Measurements from ENCODE around the gene ARTN. TPM values are rescaled to one million over a fixed set of nuclear protein-coding genes. Genes with fewer than 3 reads are reported as not detected.
A peak's percentile ranks its signal among the peaks of the same experiment; 100 is the strongest.

ARTN gene
- total RNA-seq, 1 donor from 2014 or later = 8.7 TPM

- TF ChIP-seq, protein P1, sequence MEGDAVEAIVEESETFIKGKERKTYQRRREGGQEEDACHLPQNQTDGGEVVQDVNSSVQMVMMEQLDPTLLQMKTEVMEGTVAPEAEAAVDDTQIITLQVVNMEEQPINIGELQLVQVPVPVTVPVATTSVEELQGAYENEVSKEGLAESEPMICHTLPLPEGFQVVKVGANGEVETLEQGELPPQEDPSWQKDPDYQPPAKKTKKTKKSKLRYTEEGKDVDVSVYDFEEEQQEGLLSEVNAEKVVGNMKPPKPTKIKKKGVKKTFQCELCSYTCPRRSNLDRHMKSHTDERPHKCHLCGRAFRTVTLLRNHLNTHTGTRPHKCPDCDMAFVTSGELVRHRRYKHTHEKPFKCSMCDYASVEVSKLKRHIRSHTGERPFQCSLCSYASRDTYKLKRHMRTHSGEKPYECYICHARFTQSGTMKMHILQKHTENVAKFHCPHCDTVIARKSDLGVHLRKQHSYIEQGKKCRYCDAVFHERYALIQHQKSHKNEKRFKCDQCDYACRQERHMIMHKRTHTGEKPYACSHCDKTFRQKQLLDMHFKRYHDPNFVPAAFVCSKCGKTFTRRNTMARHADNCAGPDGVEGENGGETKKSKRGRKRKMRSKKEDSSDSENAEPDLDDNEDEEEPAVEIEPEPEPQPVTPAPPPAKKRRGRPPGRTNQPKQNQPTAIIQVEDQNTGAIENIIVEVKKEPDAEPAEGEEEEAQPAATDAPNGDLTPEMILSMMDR (IDR thresholded peaks at IDR 0.05; ENCODE audit: insufficient read depth, low read length, severe bottlenecking) = peak; percentile 98
- peak overlapping the region; percentile 58 for H3K4me3 ChIP-seq (ENCODE audit: low read depth, low read length)
- DNase-seq (ENCODE audit: low read depth) (peak; percentile 62), FAIRE-seq (no peak)
- peaks cover 4% of the 10 kb centered on the region for H3K36me3 ChIP-seq (ENCODE audit: control insufficient read depth, insufficient read depth, low read length)
- no peaks in the 10 kb centered on the region for H3K27me3 ChIP-seq (ENCODE audit: control insufficient read depth, insufficient read depth, low read length)
These were observed 742 bp downstream of the ARTN start for GRCh38 chr1:43934101-43934985.

DNA sequence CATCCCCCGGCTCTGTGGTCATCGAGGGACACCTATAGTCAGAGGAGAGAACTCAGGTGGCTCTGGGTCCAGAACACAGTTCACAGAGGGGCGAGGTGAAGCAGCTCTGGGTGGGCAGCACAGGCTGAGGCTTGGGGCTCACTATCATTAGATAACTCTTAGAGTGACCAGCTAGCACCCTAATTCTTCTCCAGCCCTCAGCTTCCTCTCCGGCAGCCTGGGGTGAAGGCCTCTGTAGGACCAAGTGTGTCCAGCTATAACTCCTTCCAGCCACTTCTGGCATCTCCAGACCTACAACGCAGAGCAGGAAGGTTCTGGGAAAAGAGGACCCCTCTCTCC is 1.4 kb downstream of the ARTN start:
- no peak for DNase-seq (ENCODE audit: low read depth)
- no peak for FAIRE-seq
- H3K27me3 ChIP-seq (ENCODE audit: control insufficient read depth, insufficient read depth, low read length) = no peaks in the 10 kb centered on the region
- peak overlapping the region; percentile 58 for H3K4me3 ChIP-seq (ENCODE audit: low read depth, low read length)
- TF ChIP-seq, protein P1 (IDR thresholded peaks at IDR 0.05; ENCODE audit: insufficient read depth, low read length, severe bottlenecking) = no peak
- peaks cover 4% of the 10 kb centered on the region for H3K36me3 ChIP-seq (ENCODE audit: control insufficient read depth, insufficient read depth, low read length)

GRCh38 chr1:43935711-43936427 is 2.3 kb downstream of the ARTN start:
- peak overlapping the region; percentile 58 for H3K4me3 ChIP-seq (ENCODE audit: low read depth, low read length)
- peak; percentile 99 for FAIRE-seq
- TF ChIP-seq, protein P1 (IDR thresholded peaks at IDR 0.05; ENCODE audit: insufficient read depth, low read length, severe bottlenecking) = no peak
- DNase-seq (ENCODE audit: low read depth) = peak; percentile 84
- peaks cover 4% of the 10 kb centered on the region for H3K36me3 ChIP-seq (ENCODE audit: control insufficient read depth, insufficient read depth, low read length)
- H3K27me3 ChIP-seq (ENCODE audit: control insufficient read depth, insufficient read depth, low read length) = no peaks in the 10 kb centered on the region

DNA sequence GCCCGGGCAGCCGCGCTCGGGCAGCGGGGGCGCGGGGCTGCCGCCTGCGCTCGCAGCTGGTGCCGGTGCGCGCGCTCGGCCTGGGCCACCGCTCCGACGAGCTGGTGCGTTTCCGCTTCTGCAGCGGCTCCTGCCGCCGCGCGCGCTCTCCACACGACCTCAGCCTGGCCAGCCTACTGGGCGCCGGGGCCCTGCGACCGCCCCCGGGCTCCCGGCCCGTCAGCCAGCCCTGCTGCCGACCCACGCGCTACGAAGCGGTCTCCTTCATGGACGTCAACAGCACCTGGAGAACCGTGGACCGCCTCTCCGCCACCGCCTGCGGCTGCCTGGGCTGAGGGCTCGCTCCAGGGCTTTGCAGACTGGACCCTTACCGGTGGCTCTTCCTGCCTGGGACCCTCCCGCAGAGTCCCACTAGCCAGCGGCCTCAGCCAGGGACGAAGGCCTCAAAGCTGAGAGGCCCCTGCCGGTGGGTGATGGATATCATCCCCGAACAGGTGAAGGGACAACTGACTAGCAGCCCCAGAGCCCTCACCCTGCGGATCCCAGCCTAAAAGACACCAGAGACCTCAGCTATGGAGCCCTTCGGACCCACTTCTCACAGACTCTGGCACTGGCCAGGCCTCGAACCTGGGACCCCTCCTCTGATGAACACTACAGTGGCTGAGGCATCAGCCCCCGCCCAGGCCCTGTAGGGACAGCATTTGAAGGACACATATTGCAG is 3.0 kb downstream of the ARTN start:
- FAIRE-seq (no peak), DNase-seq (ENCODE audit: low read depth) (no peak)
- TF ChIP-seq, protein P1 (IDR thresholded peaks at IDR 0.05; ENCODE audit: insufficient read depth, low read length, severe bottlenecking) = peak; percentile 7
- no peaks in the 10 kb centered on the region for H3K27me3 ChIP-seq (ENCODE audit: control insufficient read depth, insufficient read depth, low read length)
- H3K36me3 ChIP-seq (ENCODE audit: control insufficient read depth, insufficient read depth, low read length) = peaks cover 4% of the 10 kb centered on the region
- peak overlapping the region; percentile 22 for H3K4me3 ChIP-seq (ENCODE audit: low read depth, low read length)

DNA sequence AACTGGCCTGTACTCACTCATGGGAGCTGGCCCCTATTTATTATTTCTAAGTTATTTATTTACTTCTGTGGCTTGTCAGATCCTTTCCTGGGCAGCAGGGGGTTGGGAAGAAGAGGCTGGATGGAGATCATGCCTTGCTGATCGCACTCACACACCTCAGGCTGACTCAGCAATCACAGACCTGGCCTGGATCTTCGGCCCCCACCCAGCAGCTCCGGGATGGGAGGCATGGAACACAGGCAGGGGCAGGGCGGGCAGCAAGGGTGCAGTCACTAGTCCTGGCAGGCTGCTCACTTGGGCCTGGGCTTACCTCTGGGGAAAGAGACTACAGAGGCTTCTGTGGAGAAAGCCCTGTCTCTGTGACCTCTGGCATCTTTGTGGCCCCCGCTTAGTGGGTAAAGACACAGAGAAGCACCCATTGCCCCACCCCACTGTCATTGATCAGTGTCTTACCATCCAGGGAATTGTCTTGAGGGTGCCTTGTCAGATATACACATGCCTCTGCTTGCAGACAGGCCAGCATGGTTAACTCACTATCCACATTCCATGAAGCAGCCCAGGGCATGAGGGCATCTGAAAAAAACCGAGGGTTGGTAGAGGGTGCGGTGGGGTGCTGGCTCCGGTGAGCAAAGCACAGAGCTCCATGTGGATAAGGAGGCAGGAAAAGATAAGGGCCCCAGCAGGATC is 3.7 kb downstream of the ARTN start:
- H3K4me3 ChIP-seq (ENCODE audit: low read depth, low read length) = no peak overlapping the region
- FAIRE-seq = no peak

More for the DNA sequence above, 3.7 kb downstream of the ARTN start:
- Histone ChIP-seq H3K36me3 (ENCODE audit: control insufficient read depth, insufficient read depth, low read length) (peaks cover 4% of the 10 kb centered on the region), H3K27me3 (ENCODE audit: control insufficient read depth, insufficient read depth, low read length) (no peaks in the 10 kb centered on the region)
- TF ChIP-seq, protein P1 (IDR thresholded peaks at IDR 0.05; ENCODE audit: insufficient read depth, low read length, severe bottlenecking) = no peak
- peak; percentile 77 for DNase-seq (ENCODE audit: low read depth)

All from bronchial epithelial cell (primary cell).